ENCODE data around the gene EPHA6.
"Not testable (repeated sequence)": the region's sequence is repeated elsewhere in the genome, so short reads cannot be mapped to it uniquely, and the experiment has no call there.

EPHA6 gene

DNA sequence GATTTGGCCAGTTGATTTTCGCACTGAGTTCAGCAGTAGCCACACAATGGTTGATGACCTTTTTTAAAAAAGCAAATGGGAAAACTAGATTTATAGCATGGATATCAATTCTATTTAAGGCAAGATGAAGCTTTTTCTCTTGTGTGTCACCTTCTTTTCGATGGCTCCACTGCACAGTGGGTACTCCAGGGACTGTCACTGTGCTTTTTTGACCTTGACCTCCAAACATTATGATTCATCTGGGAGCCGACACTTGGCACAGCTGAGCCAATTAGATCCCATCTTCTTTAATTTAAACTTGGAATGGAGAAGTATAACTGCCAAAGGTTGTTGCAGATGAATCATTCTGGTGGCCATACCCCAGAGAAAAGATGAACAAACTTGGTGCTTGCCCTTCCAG is 367.3 kb downstream of the EPHA6 start:
- no peak for DNase-seq (ENCODE audit: low spot score)

DNA sequence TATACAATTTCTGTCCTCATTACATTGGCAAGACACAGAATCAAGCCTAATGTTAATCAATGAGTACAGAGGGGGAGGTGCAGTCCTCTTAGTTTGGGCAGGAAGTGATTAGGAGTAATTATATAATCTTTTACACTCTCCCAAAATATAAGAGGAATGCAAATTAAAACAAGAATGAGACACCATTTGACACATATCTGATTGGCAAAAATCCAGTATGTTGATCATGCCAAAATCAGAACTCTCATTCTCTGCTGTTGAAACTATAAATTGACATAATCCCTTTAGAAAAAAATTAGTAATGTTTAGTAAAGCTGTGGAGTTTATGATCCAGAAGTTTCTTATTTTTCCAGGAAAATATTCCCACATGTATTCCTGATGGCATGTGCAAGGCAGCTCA is 373.4 kb downstream of the EPHA6 start:
- no peak for DNase-seq (ENCODE audit: low spot score)

- no peak for DNase-seq (ENCODE audit: low spot score)
Observed at GRCh38 chr3:97189835-97190234, 375.4 kb downstream of the EPHA6 start.

DNA sequence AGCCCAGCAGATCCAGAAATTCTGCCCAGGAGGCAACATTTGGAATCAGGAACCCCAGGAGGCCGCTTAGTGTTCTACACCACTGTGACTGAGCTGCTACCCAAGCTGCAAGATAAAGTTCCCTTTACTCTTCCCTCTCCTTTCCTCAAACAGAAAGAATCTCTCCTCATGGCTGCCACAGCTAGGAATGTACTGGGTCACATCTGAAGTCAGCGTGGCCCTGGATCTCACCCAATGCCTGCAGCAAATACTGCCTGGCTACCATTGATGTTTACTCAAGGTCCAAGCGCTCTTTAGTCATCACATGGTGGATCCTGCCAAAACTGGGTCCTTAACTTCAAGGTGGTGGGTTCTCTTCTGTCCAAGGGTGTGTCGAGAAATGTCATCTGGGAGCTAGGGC is 382.7 kb downstream of the EPHA6 start:
- no peak for DNase-seq (ENCODE audit: low spot score)

GRCh38 chr3:97197830-97198229 is 383.4 kb downstream of the EPHA6 start:
- DNase-seq (ENCODE audit: low spot score) = no peak

DNA sequence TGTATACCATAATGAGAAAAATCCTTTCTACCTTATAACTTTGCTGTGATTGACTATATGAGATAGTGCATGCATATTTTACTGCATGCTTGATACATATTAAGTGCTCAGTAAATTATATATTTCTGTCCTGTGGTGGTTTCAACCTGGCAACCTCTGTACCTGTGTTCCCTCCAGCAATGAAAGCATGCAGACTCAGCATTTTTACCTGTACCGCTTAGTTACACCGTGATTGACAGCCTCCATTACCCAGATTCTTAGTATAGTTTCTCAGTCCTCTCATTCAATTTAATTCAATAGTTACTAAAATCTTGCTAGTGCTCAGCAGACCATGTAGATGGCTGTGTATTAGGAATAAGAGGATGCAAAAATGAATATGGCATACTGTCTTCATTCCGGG is 386.0 kb downstream of the EPHA6 start:
- no peak for DNase-seq (ENCODE audit: low spot score)

DNA sequence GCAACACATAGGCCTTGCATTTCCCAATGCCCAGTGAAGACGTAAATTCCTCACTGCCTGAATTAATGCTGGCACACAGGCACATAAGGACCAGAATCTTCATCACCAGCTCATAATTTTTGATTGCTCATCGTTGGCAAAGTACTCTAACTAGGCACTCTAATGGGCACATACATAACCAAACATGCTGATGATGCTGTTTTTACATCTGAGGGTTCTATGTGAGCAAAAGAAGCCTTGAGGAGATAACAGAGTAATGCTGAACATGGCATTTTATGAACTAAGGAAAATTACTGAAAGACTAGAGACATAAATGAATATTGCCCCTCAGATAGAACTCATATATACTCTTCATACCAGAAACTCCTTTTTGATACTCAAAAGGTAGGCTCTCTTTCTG is 387.4 kb downstream of the EPHA6 start:
- no peak for DNase-seq (ENCODE audit: low spot score)

DNA sequence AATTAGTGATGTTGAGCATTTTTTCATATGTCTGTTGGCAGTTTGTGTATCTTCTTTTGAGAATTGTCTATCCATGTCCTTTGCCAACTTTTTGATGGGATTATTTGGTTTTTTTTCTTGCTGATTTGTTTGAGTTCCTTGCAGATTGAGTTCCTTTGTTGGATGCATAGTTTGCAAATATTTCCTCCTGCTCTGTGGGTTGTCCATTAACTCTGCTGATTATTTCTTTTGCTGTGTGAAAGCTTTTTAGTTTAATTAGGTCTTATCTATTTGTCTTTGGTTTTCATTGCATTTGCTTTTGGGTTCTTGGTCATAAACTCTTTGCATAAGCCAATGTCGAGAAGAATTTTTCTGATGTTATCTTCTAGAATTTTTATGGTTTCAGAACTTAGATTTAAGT is 414.6 kb downstream of the EPHA6 start:
- DNase-seq (ENCODE audit: low spot score) = no peak

DNA sequence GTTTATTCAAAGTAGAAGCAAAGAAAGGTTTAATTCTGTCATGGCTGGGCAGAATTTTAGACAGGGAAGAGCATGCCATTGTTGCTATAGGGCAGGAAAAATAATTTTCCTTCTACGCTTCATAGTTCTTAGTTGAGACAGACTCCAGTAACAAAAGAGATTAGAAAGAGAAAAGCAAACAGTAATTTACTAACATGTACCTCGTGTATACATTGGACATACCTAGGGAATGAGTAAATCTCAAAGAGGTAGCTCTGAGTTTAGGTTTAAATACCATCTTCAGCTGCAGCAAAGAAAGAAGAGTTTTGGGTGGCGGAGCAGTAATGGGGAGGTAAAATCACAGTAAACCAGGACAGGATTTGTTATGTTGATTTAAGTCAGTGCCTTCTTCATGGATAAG is 416.1 kb downstream of the EPHA6 start:
- no peak for DNase-seq (ENCODE audit: low spot score)

DNA sequence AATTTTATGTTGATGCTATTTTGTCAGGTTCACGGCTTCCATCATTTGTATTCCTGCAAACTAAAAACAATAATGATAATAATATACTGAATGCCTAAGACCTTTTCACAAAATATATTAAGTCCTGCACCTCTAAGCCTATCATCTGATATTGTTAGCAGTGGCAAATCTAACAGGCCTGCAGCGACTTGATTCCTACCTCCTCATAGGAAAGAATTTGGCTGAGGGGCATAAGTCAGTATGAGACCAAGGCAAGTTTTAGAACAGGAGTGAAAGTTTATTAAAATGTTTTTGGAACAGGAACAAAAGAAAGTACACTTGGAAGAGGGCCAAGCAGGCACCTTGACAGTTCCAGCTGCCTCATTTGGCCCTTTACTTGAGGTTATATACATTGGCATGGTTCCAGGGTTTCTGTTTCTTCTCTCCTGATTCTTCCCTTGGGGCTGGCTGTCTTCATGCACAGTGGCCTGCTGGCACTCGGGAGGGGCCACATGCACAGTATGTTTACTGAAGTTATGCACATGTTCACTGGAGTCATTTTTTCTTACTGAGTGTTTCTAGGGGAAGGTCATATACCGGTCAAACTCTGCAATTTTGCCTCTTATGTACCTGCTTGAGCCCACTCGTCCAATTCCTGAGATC is 418.1 kb downstream of the EPHA6 start:
- no peak for DNase-seq (ENCODE audit: low spot score)

DNA sequence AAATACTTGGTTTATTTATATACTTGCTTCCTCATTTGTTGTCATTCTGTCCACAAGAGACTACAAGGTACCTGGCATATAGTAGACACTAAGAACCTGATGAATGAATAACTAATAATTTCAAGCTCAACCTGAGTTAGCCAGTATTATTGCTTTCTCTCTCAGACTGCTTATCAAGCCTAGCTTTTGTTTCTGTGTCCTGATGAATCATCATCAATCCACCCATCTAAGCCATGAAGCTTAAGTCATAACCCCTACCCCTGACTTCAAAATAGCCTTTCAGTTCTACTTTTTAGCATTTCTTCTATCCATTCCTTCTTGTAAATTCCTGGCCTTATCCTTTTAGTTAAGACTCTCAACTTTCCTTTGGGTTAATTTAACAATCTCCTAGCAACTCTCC is 420.8 kb downstream of the EPHA6 start:
- DNase-seq (ENCODE audit: low spot score) = no peak

GRCh38 chr3:97235611-97236315 is 421.4 kb downstream of the EPHA6 start:
- no peak for DNase-seq (ENCODE audit: low spot score)

GRCh38 chr3:97241417-97241816 is 427.0 kb downstream of the EPHA6 start:
- no peak for DNase-seq (ENCODE audit: low spot score)

DNA sequence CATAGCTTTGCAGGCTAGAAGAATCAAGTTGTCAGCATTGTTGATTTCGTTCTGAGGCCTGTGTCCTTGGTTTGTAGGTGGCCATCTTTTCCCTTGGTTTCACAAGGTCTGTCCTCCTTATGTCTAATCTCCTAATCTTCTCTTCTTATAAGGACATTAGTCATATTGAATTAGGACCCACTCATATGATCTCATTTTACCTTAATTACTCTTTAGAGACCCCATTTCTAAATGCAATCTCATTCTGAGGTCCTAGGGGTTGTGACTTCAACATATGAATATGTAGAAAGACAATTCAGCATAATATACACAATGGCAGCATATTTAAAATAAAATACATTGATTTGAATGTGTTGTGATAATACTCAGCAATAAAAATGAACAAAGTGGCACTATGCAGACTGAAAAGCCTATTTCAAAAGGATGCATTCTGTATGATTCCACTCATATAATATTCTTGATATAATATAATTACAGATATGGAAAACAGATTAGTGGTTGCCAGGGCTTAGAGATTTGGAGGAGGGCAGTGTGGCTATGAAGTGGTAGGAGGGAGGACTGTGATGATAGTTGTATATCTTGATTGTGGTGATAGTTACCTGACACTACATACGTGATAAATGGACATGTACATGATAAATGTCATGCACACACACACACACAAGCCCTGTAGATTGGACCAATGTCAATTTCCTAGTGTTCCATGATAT is 431.0 kb downstream of the EPHA6 start:
- DNase-seq (ENCODE audit: low spot score) = no peak

DNA sequence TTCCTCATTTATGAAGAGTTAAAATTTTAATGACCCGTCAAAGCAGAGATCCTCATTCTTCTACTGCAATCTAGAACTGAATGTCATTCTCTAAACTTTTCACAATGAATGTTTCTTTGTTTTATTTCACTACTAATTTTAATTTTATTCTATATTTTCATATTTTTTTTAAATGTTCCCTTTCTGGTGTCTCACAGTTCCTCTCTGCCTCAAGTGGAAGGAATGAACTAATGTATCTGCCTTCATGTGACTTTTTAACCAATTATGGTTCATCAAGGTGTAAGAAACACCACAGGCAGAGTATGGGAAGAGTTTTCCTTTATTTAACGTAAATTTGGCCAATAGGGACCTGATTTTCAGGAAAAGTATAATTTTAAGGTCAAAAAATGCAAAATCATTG is 441.7 kb downstream of the EPHA6 start:
- no peak for DNase-seq (ENCODE audit: low spot score)

DNA sequence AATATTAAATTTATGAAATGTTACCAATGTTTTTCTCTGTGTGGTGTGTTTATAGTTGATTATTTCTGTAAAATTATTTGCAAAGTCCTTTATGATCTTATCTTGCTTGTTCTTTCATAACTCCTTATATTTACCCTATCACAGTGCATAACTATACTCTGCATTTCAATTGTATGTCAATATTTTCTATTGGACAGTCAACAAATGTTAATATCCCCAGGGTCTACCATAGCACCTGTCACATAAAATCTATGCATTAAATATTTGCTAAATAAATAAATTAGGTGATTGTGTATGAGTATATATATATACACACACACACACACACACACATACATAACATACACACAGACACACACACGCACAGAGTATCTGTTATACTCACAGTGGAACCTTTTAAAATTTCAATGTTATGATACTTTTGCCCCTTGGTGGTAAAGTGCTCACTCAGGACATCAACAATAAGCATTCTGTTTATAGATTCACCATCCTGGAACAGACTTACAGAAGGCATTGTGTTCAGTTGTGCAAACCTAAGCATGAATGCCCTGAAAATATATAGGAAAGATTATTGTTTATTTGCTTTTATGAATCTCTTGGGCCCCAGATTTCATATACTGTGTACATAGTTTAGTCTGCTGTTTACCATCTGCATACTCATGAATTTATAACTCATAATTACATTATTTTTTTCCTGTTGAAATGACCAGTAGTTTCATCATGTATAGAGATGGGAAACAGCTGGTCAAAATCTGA is 443.7 kb downstream of the EPHA6 start:
- no peak for DNase-seq (ENCODE audit: low spot score)

DNA sequence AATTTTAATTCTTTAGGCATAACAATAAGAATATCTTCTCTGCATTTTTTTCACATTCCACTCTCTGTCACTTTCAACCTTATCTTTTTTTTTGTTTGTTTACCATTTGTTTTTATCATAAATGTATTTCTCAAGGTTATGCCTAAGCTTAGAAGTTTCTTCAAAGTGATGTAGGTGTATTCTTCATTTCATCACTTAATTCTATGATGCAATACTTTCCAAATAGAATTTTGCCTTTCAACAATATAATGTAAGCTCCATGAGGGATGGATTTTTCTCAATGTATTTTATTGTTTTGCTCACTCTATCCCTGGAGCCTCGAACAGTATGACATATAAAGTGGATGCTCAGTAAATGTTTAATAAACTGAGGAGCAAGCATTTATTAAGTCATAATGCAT is 444.9 kb downstream of the EPHA6 start:
- no peak for DNase-seq (ENCODE audit: low spot score)

- no peak for DNase-seq (ENCODE audit: low spot score)
Observed at GRCh38 chr3:97264180-97264579, 449.8 kb downstream of the EPHA6 start.

- no peak for DNase-seq (ENCODE audit: low spot score)
Observed at GRCh38 chr3:97265237-97266005, 451.0 kb downstream of the EPHA6 start.

- DNase-seq (ENCODE audit: low spot score) = no peak
Observed at GRCh38 chr3:97269202-97269601, 454.8 kb downstream of the EPHA6 start.

DNA sequence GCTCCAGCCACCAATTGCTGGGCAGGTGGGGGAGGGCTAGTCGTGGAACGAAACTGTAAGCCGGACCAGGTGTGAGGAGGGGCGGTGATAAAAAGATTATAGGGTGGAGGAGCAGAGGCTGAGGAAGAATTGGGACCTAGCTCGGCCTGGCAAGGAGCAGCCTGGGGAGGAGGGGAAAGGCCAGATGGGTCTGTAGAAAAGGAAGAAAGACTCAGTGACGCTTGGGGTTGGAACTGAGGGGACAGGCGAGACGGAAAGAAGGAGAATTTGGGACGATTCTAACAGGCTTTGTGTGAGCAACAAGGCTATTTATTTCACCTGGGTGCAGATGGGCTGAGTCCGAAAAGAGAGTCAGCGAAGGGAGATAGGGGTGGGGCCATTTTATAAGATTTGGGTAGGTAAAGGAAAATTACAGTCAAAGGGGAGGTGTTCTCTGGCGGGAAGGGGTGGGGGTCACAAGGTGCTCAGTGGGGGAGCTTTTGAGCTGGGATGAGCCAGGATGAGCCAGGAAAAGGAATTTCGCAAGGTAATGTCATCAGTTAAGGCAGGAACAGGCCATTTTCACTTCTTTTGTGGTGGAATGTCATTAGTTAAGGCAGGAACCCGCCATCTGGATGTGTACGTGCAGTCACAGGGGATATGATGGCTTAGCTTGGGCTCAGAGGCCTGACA is 462.6 kb downstream of the EPHA6 start:
- DNase-seq (ENCODE audit: low spot score) = not testable (repeated sequence)
